Endothelial cell of umbilical vein (primary cell): ENCODE results near the gene IPO9. TPM values are rescaled to one million over a fixed set of nuclear protein-coding genes. Genes with fewer than 3 reads are reported as not detected.

Experiments
- BruUV-seq: library from RNA; stranded (reverse); fragments of 400-500 nt; replicated peaks from 2 replicates; lab custom pipeline; 2021; lab: Mats Ljungman, UMichigan
- CTCF ChIA-PET: fragments of 300-600, 350-600 bp; sonication (Branson Sonifier 250); formaldehyde crosslinking; loops from one replicate; lab custom pipeline; 2021; ENCODE audit warnings: antibody characterized with exemption, inconsistent platforms; lab: Charles Lee
- POLR2A ChIA-PET: fragments of 300-600, 350-600 bp; sonication (Branson Sonifier 250); formaldehyde crosslinking; loops from one replicate; lab custom pipeline; 2021; ENCODE audit warnings: antibody characterized with exemption, inconsistent platforms; lab: Charles Lee
- DNase-seq: peaks from one replicate; pipeline ENCODE4 v3.0.0-alpha.2; 2011; ENCODE audit warnings: low read depth, low spot score
- FAIRE-seq: peaks from 2 replicates; lab custom pipeline; 2011; peaks lifted over from hg19 to GRCh38; lab: Jason Lieb, UNC
- H2AFZ ChIP-seq: 2 replicates; pipeline ENCODE4 v1.6.0; 2012; ENCODE audit warnings: low read depth, low read length, control low read depth, inconsistent platforms
- H3K27ac ChIP-seq: 2 replicates; pipeline ENCODE4 v1.5.1; 2011; ENCODE audit warnings: low read depth, mild to moderate bottlenecking, control low read depth, low read length, moderate library complexity; ENCODE audit not compliant: insufficient read depth
- H3K27me3 ChIP-seq, 2 experiments: 2 replicates each; pipeline versions ENCODE4 v1.6.0 to v1.6.1; 2011; ENCODE audit warnings: low read length in 2 of 2, mixed read lengths in 1 of 2; ENCODE audit not compliant: control insufficient read depth in 2 of 2, insufficient read depth in 2 of 2
- H3K36me3 ChIP-seq, 2 experiments: 2 replicates in 1 of 2; 3 replicates in 1 of 2; pipeline ENCODE4 v1.5.1; 2011; ENCODE audit warnings: low read length in 2 of 2, mild to moderate bottlenecking in 1 of 2, moderate library complexity in 1 of 2; ENCODE audit not compliant: control insufficient read depth in 2 of 2, insufficient read depth in 2 of 2; ENCODE audit errors: extremely low read depth in 1 of 2
- H3K4me1 ChIP-seq: 3 replicates; pipeline ENCODE4 v1.5.1; 2011; ENCODE audit warnings: mild to moderate bottlenecking, low read length; ENCODE audit not compliant: control insufficient read depth, insufficient read depth; ENCODE audit errors: extremely low read depth
- H3K4me2 ChIP-seq: 2 replicates; pipeline ENCODE4 v1.6.1; 2011; ENCODE audit warnings: low read length, control low read depth, mixed read lengths; ENCODE audit not compliant: insufficient read depth
- H3K4me3 ChIP-seq, 3 experiments: fragments of 200-600 bp in 1 of 3; sonication (generic), shearing (Covaris generic) in 1 of 3; replicated peaks in 1 of 3; 2 replicates each; pipeline ENCODE4 v1.5.1; 2011 to 2016; ENCODE audit warnings: control low read depth in 3 of 3, low read length in 3 of 3, mild to moderate bottlenecking in 2 of 3, inconsistent platforms in 1 of 3, low read depth in 1 of 3, moderate library complexity in 1 of 3; ENCODE audit not compliant: insufficient read depth in 1 of 3
- H3K79me2 ChIP-seq: 2 replicates; pipeline ENCODE4 v1.6.0; 2012; ENCODE audit warnings: low read length, inconsistent platforms; ENCODE audit not compliant: control insufficient read depth, insufficient read depth
- H3K9ac ChIP-seq: replicated peaks from 2 replicates; pipeline ENCODE3; 2011; ENCODE audit warnings: low read length, control low read depth; ENCODE audit not compliant: insufficient read depth; ENCODE audit errors: extremely low read depth
- H3K9me1 ChIP-seq: replicated peaks from 3 replicates; pipeline ENCODE4 v1.6.0; 2011; ENCODE audit warnings: mild to moderate bottlenecking, low read length; ENCODE audit not compliant: control insufficient read depth, insufficient read depth; ENCODE audit errors: extremely low read depth
- H3K9me3 ChIP-seq: replicated peaks from 2 replicates; pipeline ENCODE4 v1.5.1; 2012; ENCODE audit warnings: low read length, inconsistent platforms; ENCODE audit not compliant: control insufficient read depth, insufficient read depth
- H4K20me1 ChIP-seq: replicated peaks from 2 replicates; pipeline ENCODE3; 2011; ENCODE audit warnings: mild to moderate bottlenecking, low read length; ENCODE audit not compliant: control insufficient read depth, insufficient read depth; ENCODE audit errors: extremely low read depth
- EZH2 ChIP-seq: IDR thresholded peaks from 2 replicates; pipeline ENCODE4 v1.6.1; 2012; ENCODE audit warnings: borderline replicate concordance, low read depth, mild to moderate bottlenecking, moderate library complexity, low read length, inconsistent platforms; ENCODE audit not compliant: severe bottlenecking
- FOS ChIP-seq: IDR thresholded peaks from 2 replicates; pipeline ENCODE4 v1.6.1; 2011; ENCODE audit warnings: mild to moderate bottlenecking, low read length, moderate library complexity, borderline replicate concordance; ENCODE audit not compliant: insufficient read depth
- GATA2 ChIP-seq: IDR thresholded peaks from 2 replicates; pipeline ENCODE4 v1.7.0; 2011; ENCODE audit warnings: low read depth, mild to moderate bottlenecking, moderate library complexity, mixed read lengths, low read length; ENCODE audit not compliant: insufficient read length, insufficient read depth
- JUN ChIP-seq: IDR thresholded peaks from 2 replicates; pipeline ENCODE4 v1.6.1; 2011; ENCODE audit warnings: borderline replicate concordance, low read depth; ENCODE audit not compliant: insufficient read length, insufficient read depth
- MAX ChIP-seq: IDR thresholded peaks from 2 replicates; pipeline ENCODE4 v1.6.1; 2011; ENCODE audit not compliant: insufficient read depth, insufficient read length
- MYC ChIP-seq: IDR thresholded peaks from one replicate; pipeline ENCODE4 v1.6.1; 2011; ENCODE audit warnings: mild to moderate bottlenecking, low read depth, low read length
- POLR2A ChIP-seq: IDR thresholded peaks from 2 replicates; pipeline ENCODE4 v1.6.1; 2012; ENCODE audit warnings: low read depth, mild to moderate bottlenecking, control low read depth, low read length
- POLR2AphosphoS5 ChIP-seq: IDR thresholded peaks from 2 replicates; pipeline ENCODE4 v1.6.1; 2012; ENCODE audit warnings: low read depth, mild to moderate bottlenecking, control low read depth, low read length, moderate library complexity; ENCODE audit not compliant: insufficient read depth
- dilution Hi-C: fragments of 300-500 bp; cut with MboI; formaldehyde crosslinking; loops from one replicate; pipeline ENCODE4 v1.15.0; 2019; ENCODE audit warnings: low sequenced_read_pairs; ENCODE audit not compliant: extremely low pct_ligation_motif_present
- intact Hi-C: fragments of 100-400 bp; cut with micrococcal nuclease; formaldehyde crosslinking; loops from one replicate; pipeline ENCODE4 v1.10.0; 2022
- polyA plus RNA-seq, 4 experiments: library from polyadenylated mRNA; depleted of rRNA in 3 of 4; stranded (reverse) in 3 of 4; unstranded in 1 of 4; fragments of >200 nt; gene quantifications; 2 replicates each; pipeline versions ENCODE4 v1.2.1 to v1.2.3, GENCODE V29; 2011 to 2012; ENCODE audit warnings: missing spikeins in 1 of 4
- total RNA-seq: library from RNA; stranded (reverse); gene quantifications from 2 replicates; pipeline ENCODE4 v1.2.3, GENCODE V29; 2021
- TF ChIP-seq, protein P1 (sequence below), 2 donors: IDR thresholded peaks; 1 replicate in 1 of 2; 2 replicates in 1 of 2; pipeline ENCODE4 v1.5.1; 2011; ENCODE audit warnings: low read length in 2 of 2, mild to moderate bottlenecking in 2 of 2, moderate library complexity in 2 of 2, control low read depth in 1 of 2, inconsistent platforms in 1 of 2, low read depth in 1 of 2; ENCODE audit not compliant: insufficient read depth in 1 of 2; ENCODE audit errors: extremely low read depth in 1 of 2

IPO9 gene
- total and polyA plus RNA-seq, 2 donors (not counting 3 experiments of a cell fraction or from before 2014, with no cell fraction given), result 53.4 to 104 TPM

- Histone ChIP-seq H3K27me3 (no peaks in the 10 kb centered on the region), H3K79me2 (peaks cover 94% of the 10 kb centered on the region), H3K27ac (no peak overlapping the region), H3K9me1 (no peaks in the 10 kb centered on the region), H3K36me3 (peaks cover 0 to 3% of the 10 kb centered on the region in 2 experiments), H3K4me3 (no peak overlapping the region), H3K4me1 (peaks cover 7% of the 10 kb centered on the region), H2AFZ (no peak overlapping the region), H3K4me2 (no peak overlapping the region), H3K9ac (no peak overlapping the region), H4K20me1 (peaks cover 5% of the 10 kb centered on the region), H3K9me3 (no peaks in the 10 kb centered on the region)
- POLR2A ChIA-PET, result no interaction called here
- DNase-seq (no peak), FAIRE-seq (no peak)
- dilution Hi-C loops, result no loop called here
- CTCF ChIA-PET, result interaction anchor here (1.5 kb wide), 1 partner anchor 37 kb away, joined by 4 read pairs; no protein-coding TSS in a partner anchor
- TF ChIP-seq MYC (no peak), POLR2A (no peak), JUN (no peak)
- intact Hi-C loops, result no loop called here
- BruUV-seq, result no TSS peak
Measured at GRCh38 chr1:201840490-201840889, 11.5 kb downstream of the IPO9 start.

GRCh38 chr1:201841265-201841912 is 12.4 kb downstream of the IPO9 start:
- H3K27ac ChIP-seq, result no peak overlapping the region
- BruUV-seq, result no TSS peak
- ChIA-PET POLR2A (no interaction called here), CTCF (interaction anchor here (0.7 to 1.5 kb wide), 3 partner anchors 12 to 36 kb away, joined by 4 to 7 read pairs (median 4); partner anchors contain the start of gene IPO9)
- intact Hi-C loops, result no loop called here
- no peaks in the 10 kb centered on the region for H3K27me3 ChIP-seq
- no peaks in the 10 kb centered on the region for H3K9me1 ChIP-seq
- FAIRE-seq (no peak), DNase-seq (no peak)
- no peak for TF ChIP-seq MYC
- TF ChIP-seq FOS, result no peak
- TF ChIP-seq, protein P1, sequence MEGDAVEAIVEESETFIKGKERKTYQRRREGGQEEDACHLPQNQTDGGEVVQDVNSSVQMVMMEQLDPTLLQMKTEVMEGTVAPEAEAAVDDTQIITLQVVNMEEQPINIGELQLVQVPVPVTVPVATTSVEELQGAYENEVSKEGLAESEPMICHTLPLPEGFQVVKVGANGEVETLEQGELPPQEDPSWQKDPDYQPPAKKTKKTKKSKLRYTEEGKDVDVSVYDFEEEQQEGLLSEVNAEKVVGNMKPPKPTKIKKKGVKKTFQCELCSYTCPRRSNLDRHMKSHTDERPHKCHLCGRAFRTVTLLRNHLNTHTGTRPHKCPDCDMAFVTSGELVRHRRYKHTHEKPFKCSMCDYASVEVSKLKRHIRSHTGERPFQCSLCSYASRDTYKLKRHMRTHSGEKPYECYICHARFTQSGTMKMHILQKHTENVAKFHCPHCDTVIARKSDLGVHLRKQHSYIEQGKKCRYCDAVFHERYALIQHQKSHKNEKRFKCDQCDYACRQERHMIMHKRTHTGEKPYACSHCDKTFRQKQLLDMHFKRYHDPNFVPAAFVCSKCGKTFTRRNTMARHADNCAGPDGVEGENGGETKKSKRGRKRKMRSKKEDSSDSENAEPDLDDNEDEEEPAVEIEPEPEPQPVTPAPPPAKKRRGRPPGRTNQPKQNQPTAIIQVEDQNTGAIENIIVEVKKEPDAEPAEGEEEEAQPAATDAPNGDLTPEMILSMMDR (IDR thresholded peaks at IDR 0.05; ENCODE audit: extremely low read depth in 1 of 2, insufficient read depth in 1 of 2, low read depth in 1 of 2, low read length in 2 of 2), result no peak
- TF ChIP-seq EZH2, result no peak
- TF ChIP-seq MAX, result no peak
- TF ChIP-seq GATA2, result no peak
- TF ChIP-seq POLR2AphosphoS5, result no peak
- TF ChIP-seq JUN, result no peak
- TF ChIP-seq POLR2A, result no peak
- peaks cover 0 to 3% of the 10 kb centered on the region in 2 experiments for H3K36me3 ChIP-seq
- H3K9me3 ChIP-seq, result no peaks in the 10 kb centered on the region
- H4K20me1 ChIP-seq, result peaks cover 5% of the 10 kb centered on the region
- no peak overlapping the region for H3K9ac ChIP-seq
- dilution Hi-C loops, result no loop called here
- peaks cover 7% of the 10 kb centered on the region for H3K4me1 ChIP-seq
- H3K4me2 ChIP-seq, result no peak overlapping the region
- no peak overlapping the region for H3K4me3 ChIP-seq
- no peak overlapping the region for H2AFZ ChIP-seq
- H3K79me2 ChIP-seq, result peaks cover 97% of the 10 kb centered on the region
